ENCODE results near the gene C10orf53.

Gene C10orf53

DNA sequence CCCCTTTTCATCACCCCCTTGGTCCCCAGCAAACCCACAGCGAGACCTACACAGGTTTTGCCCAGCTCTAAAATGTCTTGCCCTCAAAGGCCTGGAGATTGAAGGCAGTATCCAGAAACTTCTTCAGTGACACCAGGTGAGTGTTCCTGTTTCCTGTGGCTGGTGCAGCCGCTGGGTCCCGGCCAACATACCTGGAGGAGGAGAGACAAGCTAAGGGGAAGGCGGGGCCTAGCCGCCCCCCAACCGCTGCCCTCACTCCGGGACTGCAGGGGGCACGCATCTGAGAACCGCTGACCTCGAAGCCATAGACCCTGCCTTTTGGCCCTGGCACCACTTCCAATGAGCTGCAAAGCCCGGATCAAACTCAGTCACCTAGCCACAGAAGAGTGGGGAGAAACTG lies 55.7 kb downstream of the C10orf53 start:
- H3K27ac ChIP-seq: no peak overlapping the region

GRCh38 chr10:49735848-49736563 lies 56.6 kb downstream of the C10orf53 start:
- Histone ChIP-seq H3K27ac (no peak overlapping the region), H3K4me3 (no peak overlapping the region)

More for the DNA sequence above, 55.7 kb downstream of the C10orf53 start:
- no peak overlapping the region for H3K4me3 ChIP-seq

- Histone ChIP-seq H3K27ac (no peak overlapping the region), H3K4me3 (no peak overlapping the region)
Observed at GRCh38 chr10:49736564-49737113, 57.2 kb downstream of the C10orf53 start.

DNA sequence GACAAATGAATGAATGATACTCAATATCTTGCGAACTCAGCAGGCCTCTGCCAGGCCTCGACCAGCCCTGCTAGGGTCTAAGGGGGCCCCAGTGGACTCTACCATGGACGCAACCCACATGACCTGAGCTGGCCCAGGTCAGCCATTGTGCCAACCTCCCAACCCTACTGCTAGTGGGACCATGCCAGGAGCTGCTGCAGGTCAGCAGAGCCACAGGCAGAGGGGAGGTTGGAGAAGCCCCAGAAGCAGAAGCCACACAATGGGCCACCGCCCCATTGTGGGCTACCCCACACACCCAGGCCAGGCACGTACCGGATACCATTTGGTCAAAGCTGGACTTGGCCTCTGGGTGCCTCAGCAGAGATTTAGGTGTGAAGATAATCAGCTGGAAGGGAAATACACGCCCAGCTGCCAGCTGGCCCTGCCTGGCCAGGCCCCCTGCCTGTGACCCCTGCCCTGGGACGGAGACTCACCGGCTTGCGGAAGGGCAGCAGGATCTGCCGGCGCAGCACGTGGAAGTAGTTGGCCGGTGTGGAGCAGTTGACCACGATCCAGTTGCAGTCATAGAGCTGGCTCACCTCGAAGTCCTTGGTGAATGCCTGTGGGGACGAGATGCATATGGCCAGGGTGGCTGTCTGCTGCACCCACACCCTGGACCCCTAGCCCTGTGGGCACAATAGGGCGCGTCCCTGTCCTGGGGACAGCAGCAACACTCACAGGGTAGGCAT lies 58.2 kb downstream of the C10orf53 start:
- H3K27ac ChIP-seq: no peak overlapping the region
- no peak overlapping the region for H3K4me3 ChIP-seq

GRCh38 chr10:49738616-49739360 lies 59.3 kb downstream of the C10orf53 start:
- Histone ChIP-seq H3K4me3 (no peak overlapping the region), H3K27ac (no peak overlapping the region)

- Histone ChIP-seq H3K4me3 (no peak overlapping the region), H3K27ac (no peak overlapping the region)
Observed at GRCh38 chr10:49739426-49739825, 60.0 kb downstream of the C10orf53 start.

DNA sequence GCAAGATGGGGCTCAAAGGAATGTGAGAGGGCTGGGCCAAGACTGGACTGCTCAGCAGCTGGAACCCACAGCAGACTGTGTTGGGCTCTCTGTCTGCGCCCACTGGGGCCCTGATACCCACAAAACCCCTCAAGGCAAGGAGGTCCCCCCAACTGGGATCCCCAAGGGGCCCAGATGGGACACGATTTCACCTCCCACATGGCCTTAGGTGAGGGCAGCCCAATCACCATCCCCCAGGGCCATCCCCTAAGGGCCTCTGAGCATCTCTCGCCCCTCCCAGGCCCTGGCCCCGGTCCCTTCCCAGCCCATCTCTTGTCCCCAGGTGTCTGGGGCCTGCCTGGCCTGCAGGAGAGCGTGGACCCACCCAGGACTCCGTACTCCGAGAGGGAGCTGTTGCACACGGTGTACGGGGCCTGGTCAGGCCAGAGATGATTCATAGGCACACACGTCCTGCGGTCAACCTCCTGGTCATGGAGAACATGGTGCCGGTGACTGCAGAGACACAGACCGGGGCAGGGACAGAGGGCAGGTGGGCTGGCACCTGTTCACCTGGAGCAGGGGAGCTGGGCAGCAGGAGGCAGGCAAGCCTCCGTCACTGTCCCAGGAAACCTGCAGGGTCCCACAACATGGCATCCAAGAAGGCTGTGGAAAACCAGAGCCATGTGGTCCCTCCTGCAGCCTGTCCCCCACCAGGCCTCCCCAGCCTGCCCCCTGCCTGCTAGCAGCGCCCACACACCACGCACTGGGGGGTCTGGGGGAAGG lies 61.1 kb downstream of the C10orf53 start:
- no peak overlapping the region for H3K4me3 ChIP-seq

GRCh38 chr10:49741108-49741995 lies 61.9 kb downstream of the C10orf53 start:
- Histone ChIP-seq H3K27ac (no peak overlapping the region), H3K4me3 (no peak overlapping the region)

More for the DNA sequence above, 61.1 kb downstream of the C10orf53 start:
- no peak overlapping the region for H3K27ac ChIP-seq

DNA sequence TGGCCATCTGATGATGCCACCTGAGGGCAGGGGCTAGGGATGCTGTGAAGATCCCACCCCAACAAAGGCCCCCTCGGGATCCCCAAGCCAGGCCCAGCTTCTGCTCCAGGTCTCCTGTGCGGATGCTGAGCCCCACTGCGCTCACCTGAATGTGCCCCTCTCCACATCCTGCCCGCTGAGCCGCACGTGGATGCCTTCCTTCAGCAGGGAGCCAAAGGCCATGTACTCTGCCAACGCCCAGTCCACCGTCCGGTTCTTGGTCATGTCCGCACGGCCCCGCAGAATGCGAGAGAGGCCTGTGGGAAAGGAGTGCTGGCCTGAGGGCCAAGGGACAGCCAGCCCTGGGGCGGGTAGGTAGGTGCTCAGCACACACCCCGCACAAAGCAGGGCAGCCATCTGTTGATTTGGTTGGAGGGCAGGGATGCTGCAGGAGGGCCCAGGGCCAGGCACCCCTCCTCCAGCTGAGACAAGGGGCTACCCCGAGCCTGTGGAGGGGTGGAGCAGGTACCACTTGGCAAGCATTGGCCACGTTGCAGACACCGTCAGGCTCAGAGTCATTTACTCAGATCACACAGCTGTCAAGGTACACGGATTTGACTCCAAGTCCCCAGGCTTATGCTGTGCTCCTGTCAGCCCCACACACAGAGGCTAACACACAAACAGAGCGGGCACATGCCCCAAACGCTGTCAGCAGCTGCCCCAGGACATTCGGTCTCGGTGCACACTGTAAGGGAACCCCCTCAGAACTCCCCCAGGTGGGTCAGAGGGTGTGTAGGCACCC lies 63.4 kb downstream of the C10orf53 start:
- Histone ChIP-seq H3K27ac (no peak overlapping the region), H3K4me3 (no peak overlapping the region)

DNA sequence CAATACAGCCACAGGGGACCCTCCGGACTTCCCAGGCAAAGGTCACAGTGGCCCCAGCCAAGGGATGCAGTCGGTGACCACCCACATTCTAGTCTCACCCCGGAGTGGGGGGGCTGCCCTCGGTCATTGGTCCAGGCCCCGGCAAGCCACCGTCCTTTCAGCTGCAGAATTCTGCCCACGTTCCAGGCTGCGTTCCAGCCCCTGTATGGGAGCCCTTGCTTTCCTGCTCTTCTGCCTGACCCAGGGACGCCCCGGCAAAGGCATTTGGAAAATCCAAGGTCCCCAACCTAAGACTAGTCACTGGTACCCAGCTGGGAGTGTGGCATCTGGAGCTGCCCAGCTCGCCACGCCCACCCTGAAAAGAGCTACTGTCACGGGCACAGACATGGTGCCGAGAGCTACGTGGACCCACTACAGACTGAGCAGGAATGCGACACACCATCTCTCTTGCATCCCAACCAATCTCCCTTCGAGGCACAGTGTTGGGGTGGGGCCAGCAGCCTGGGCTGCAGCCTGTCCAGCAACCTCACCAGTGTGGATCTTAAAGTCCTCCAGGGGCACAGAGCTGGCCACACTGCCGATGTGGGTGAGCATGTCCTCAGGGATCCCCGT lies 64.1 kb downstream of the C10orf53 start:
- H3K27ac ChIP-seq: no peak overlapping the region
- H3K4me3 ChIP-seq: no peak overlapping the region

DNA sequence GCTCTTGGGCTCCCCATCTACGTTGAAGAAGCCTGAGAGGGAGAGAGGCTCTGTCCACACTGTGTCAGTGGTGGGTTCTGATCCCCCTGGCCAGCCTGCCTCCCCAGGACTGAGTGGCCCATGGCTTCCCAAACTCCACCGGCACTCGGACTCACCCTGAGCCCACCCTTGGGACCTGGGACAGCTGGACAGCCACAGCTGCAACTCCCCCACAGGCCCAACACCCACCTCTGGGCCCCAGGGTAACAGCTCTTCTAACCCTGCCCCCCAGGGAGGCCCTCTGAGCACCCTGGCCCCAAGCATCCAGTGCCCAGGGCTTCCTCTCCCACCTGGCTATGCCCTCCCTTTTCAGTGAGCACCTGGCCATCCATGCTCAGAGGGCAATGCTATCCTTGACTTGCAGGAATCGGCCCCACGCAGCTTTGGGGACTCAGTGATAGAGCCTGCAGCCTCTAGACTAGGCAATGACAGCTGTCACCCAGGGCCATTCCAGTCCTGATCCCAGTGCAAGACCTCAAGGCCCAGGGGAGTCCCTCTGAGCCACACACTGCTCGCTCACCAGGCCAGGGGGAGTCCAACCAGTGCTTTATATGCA lies 64.7 kb downstream of the C10orf53 start:
- no peak overlapping the region for H3K27ac ChIP-seq
- no peak overlapping the region for H3K4me3 ChIP-seq

DNA sequence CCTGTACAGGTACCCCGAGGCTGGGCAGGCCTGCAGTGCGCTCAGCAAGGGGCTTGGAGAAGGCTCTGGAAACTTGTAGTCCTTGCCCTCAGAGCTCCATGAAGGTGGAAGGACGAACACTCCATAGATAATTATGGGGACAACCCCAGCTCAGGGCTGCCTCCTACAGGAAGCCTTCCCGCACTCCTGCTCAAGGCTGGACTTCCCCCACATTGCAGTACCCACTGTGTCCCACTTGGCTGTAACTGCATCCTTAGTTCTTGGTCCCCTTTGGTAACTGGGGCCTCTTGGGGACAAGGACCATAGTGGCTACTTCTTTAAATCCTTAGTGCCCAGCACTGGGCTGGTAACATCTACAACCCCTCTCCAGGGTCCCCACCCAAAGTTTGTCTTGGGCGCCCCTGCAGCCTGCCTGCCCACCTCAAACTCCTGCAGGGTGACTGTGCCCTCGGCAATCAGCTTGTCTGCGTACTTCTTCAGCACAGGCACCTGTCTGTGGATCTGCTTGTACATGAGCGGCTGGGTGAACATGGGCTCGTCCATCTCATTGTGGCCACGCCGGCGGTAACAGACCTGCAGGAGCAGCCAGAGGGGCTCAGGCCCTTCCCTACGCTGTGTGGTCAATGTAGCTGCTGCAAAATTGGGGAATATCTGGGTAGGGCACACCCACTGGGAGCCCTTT lies 65.6 kb downstream of the C10orf53 start:
- Histone ChIP-seq H3K4me3 (no peak overlapping the region), H3K27ac (no peak overlapping the region)

GRCh38 chr10:49745756-49746155 lies 66.3 kb downstream of the C10orf53 start:
- Histone ChIP-seq H3K4me3 (no peak overlapping the region), H3K27ac (no peak overlapping the region)

- Histone ChIP-seq H3K27ac (no peak overlapping the region), H3K4me3 (no peak overlapping the region)
Observed at GRCh38 chr10:49746626-49747302, 67.3 kb downstream of the C10orf53 start.
